GM19324 (cell line): Measurements from ENCODE around the gene SAMD11.

ENCODE experiments used
- ATAC-seq: cut with Tn5 transposase; IDR thresholded peaks from one replicate; pipeline ENCODE4 v1.9.1; 2021; ENCODE audit warnings: mild to moderate bottlenecking, moderate library complexity; ENCODE audit not compliant: unreplicated experiment, low FRiP score

SAMD11 gene

GRCh38 chr1:904310-904950 is 19.3 kb upstream of the SAMD11 start:
- no peak for ATAC-seq

GRCh38 chr1:905071-905749 is 18.5 kb upstream of the SAMD11 start:
- no peak for ATAC-seq

GRCh38 chr1:905811-906599 is 17.7 kb upstream of the SAMD11 start:
- no peak for ATAC-seq

GRCh38 chr1:906600-907420 is 16.9 kb upstream of the SAMD11 start:
- no peak for ATAC-seq

GRCh38 chr1:907611-908451 is 15.9 kb upstream of the SAMD11 start:
- no peak for ATAC-seq

- no peak for ATAC-seq
These were observed 15.1 kb upstream of the SAMD11 start for GRCh38 chr1:908661-909060.

- no peak for ATAC-seq
These were observed 13.8 kb upstream of the SAMD11 start for GRCh38 chr1:909861-910310.

- ATAC-seq: no peak
These were observed 13.3 kb upstream of the SAMD11 start for GRCh38 chr1:910311-910880.

GRCh38 chr1:910881-911721 is 12.6 kb upstream of the SAMD11 start:
- no peak for ATAC-seq

GRCh38 chr1:911875-912739 is 11.6 kb upstream of the SAMD11 start:
- no peak for ATAC-seq

- no peak for ATAC-seq
These were observed 10.9 kb upstream of the SAMD11 start for GRCh38 chr1:912740-913301.

GRCh38 chr1:913491-914130 is 10.1 kb upstream of the SAMD11 start:
- ATAC-seq: no peak

- ATAC-seq: no peak
These were observed 9.4 kb upstream of the SAMD11 start for GRCh38 chr1:914131-914890.

GRCh38 chr1:914891-915280 is 8.8 kb upstream of the SAMD11 start:
- no peak for ATAC-seq

- no peak for ATAC-seq
These were observed 8.2 kb upstream of the SAMD11 start for GRCh38 chr1:915295-916172.
